SK-N-MC (cell line): ENCODE data around the gene GRAP2.
"Not testable (repeated sequence)": the region's sequence is repeated elsewhere in the genome, so short reads cannot be mapped to it uniquely, and the experiment has no call there.

Source experiments
- DNase-seq: peaks from one replicate; pipeline ENCODE4 v3.0.0-alpha.2; 2011; ENCODE audit warnings: low read depth, low spot score
- H3K27ac ChIP-seq: fragments of 200-600 bp; sonication (generic); 2 replicates; pipeline ENCODE4 v1.5.1; 2016; ENCODE audit warnings: mixed run types
- H3K36me3 ChIP-seq: fragments of 200-600 bp; sonication (generic); 2 replicates; pipeline ENCODE4 v1.6.1; 2017; ENCODE audit warnings: antibody characterized with exemption, low read length, mixed read lengths; ENCODE audit not compliant: insufficient read depth
- H3K4me3 ChIP-seq: fragments of 200-600 bp; sonication (generic); 2 replicates; pipeline ENCODE4 v1.5.1; 2016
- H3K9ac ChIP-seq: fragments of 200-600 bp; sonication (generic); 2 replicates; pipeline ENCODE4 v1.8.0; 2017; ENCODE audit warnings: mixed run types, mixed read lengths; ENCODE audit not compliant: insufficient read length
- H3K9me3 ChIP-seq: fragments of 200-600 bp; sonication (generic); 2 replicates; pipeline ENCODE4 v1.6.1; 2017; ENCODE audit warnings: low read depth, mild to moderate bottlenecking, antibody characterized with exemption, low read length, moderate library complexity, mixed read lengths
- EZH2 ChIP-seq: fragments of 200-600 bp; sonication (generic); IDR thresholded peaks from one replicate; pipeline ENCODE4 v1.6.1; 2017; ENCODE audit warnings: antibody characterized with exemption
- FOXP2 ChIP-seq: optimal IDR thresholded peaks from 2 replicates; pipeline ENCODE3; 2011; ENCODE audit warnings: mild to moderate bottlenecking, moderate library complexity; ENCODE audit not compliant: insufficient read depth; ENCODE audit errors: extremely low read length, control extremely low read depth
- POLR2AphosphoS5 ChIP-seq: IDR thresholded peaks from 2 replicates; pipeline ENCODE4 v1.6.1; 2012; ENCODE audit warnings: mild to moderate bottlenecking, low read depth, low read length, borderline replicate concordance

GRAP2 gene

GRCh38 chr22:39988386-39989114 is 87.7 kb downstream of the GRAP2 start:
- no peak overlapping the region for H3K9ac ChIP-seq
- TF ChIP-seq POLR2AphosphoS5 (no peak), FOXP2 (no peak), EZH2 (no peak)
- H3K27ac ChIP-seq = no peak overlapping the region

GRCh38 chr22:39989633-39990032 is 88.7 kb downstream of the GRAP2 start:
- H3K9ac ChIP-seq = no peak overlapping the region
- H3K9me3 ChIP-seq = no peaks in the 10 kb centered on the region
- no peak overlapping the region for H3K27ac ChIP-seq
- no peak for TF ChIP-seq EZH2
- no peak for TF ChIP-seq POLR2AphosphoS5
- TF ChIP-seq FOXP2 = no peak
- no peaks in the 10 kb centered on the region for H3K36me3 ChIP-seq
- H3K4me3 ChIP-seq = no peak overlapping the region
- no peak for DNase-seq

More at GRCh38 chr22:39988386-39989114, 87.7 kb downstream of the GRAP2 start:
- H3K36me3 ChIP-seq = no peaks in the 10 kb centered on the region
- no peak for DNase-seq
- H3K9me3 ChIP-seq = no peaks in the 10 kb centered on the region
- H3K4me3 ChIP-seq = no peak overlapping the region

GRCh38 chr22:39990686-39991085 is 89.8 kb downstream of the GRAP2 start:
- no peak for DNase-seq
- no peaks in the 10 kb centered on the region for H3K36me3 ChIP-seq

GRCh38 chr22:39991159-39991860 is 90.4 kb downstream of the GRAP2 start:
- Histone ChIP-seq H3K27ac (0 out of 2 replicates have a peak overlapping the region, but pooled peaks have one; percentile 44), H3K9ac (no peak overlapping the region), H3K36me3 (no peaks in the 10 kb centered on the region), H3K4me3 (no peak overlapping the region), H3K9me3 (no peaks in the 10 kb centered on the region)
- TF ChIP-seq EZH2 (no peak), POLR2AphosphoS5 (no peak), FOXP2 (no peak)
- DNase-seq = no peak

More at GRCh38 chr22:39990686-39991085, 89.8 kb downstream of the GRAP2 start:
- Histone ChIP-seq H3K27ac (0 out of 2 replicates have a peak overlapping the region, but pooled peaks have one; percentile 44), H3K4me3 (no peak overlapping the region), H3K9ac (no peak overlapping the region), H3K9me3 (no peaks in the 10 kb centered on the region)
- TF ChIP-seq EZH2 = no peak
- TF ChIP-seq POLR2AphosphoS5 = no peak
- TF ChIP-seq FOXP2 = no peak

- H3K9me3 ChIP-seq = no peaks in the 10 kb centered on the region
- no peaks in the 10 kb centered on the region for H3K36me3 ChIP-seq
- no peak overlapping the region for H3K27ac ChIP-seq
- H3K4me3 ChIP-seq = no peak overlapping the region
- no peak for TF ChIP-seq FOXP2
- TF ChIP-seq EZH2 = no peak
- no peak for TF ChIP-seq POLR2AphosphoS5
- H3K9ac ChIP-seq = no peak overlapping the region
- no peak for DNase-seq
Measured at GRCh38 chr22:39992088-39992826, 91.4 kb downstream of the GRAP2 start.

- not testable (repeated sequence) for H3K27ac ChIP-seq, H3K9ac ChIP-seq, H3K4me3 ChIP-seq, H3K36me3 ChIP-seq, H3K9me3 ChIP-seq, DNase-seq
Measured at GRCh38 chr22:39992894-39993293, 92.0 kb downstream of the GRAP2 start.

GRCh38 chr22:39994041-39994565 is 93.2 kb downstream of the GRAP2 start:
- DNase-seq = no peak
- no peaks in the 10 kb centered on the region for H3K9me3 ChIP-seq
- TF ChIP-seq POLR2AphosphoS5 (no peak), FOXP2 (no peak), EZH2 (no peak)
- no peak overlapping the region for H3K4me3 ChIP-seq
- H3K36me3 ChIP-seq = no peaks in the 10 kb centered on the region
- peak overlapping the region; percentile 64 for H3K27ac ChIP-seq
- H3K9ac ChIP-seq = no peak overlapping the region

GRCh38 chr22:39994566-39995392 is 93.9 kb downstream of the GRAP2 start, which contains the start of gene FAM83F:
Gene FAM83F, plus strand, starts transcription at chr22:39994954. Its CDS starts 89 bp downstream, at chr22:39995043.
- peak within 1 kb of the TSS; percentile 64 for H3K27ac ChIP-seq
- TF ChIP-seq EZH2 (no peak), POLR2AphosphoS5 (no peak), FOXP2 (no peak)
- no peak for DNase-seq
- H3K4me3 ChIP-seq = no peak within 1 kb of the TSS
- H3K9ac ChIP-seq = no peak within 1 kb of the TSS
- H3K36me3 ChIP-seq = no peaks in the 10 kb centered on the region
- H3K9me3 ChIP-seq = no peaks in the 10 kb centered on the region
